Measurements from ENCODE around the gene OR52N5. TPM values are rescaled to one million over a fixed set of nuclear protein-coding genes. Genes with fewer than 3 reads are reported as not detected.

OR52N5 gene
- total and polyA plus RNA-seq, 2 experiments from 2014 or later, result not detected

DNA sequence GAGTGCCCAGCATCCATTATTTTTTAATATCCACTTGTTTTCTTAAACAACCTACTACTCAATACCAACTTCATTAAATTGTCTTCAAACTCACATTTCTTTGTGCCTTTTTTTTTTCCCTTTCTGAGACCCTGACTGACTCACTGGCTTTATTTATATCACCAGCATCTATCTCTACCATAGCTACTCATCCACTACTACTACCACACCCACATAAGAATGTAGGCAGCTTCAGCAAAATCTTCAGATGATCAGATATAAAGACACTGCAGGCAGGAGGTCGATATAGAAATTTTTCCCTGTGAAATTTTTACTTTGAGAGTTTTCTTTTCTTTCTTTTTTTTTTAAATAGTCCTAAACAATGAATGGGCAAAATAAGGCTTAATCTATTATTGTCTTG lies 44.7 kb downstream of the OR52N5 start:
- WGBS (ENCODE audit: low lambda C conversion rate, missing lambda C conversion rate), result 68% methylated on average over 1 of the region's 1 CpG
- no peaks in the 10 kb centered on the region for H3K36me3 ChIP-seq (replicated peaks; ENCODE audit: insufficient read depth, low read depth)
- H4K20me1 ChIP-seq (ENCODE audit: insufficient read depth, poor library complexity, severe bottlenecking), result no peaks in the 10 kb centered on the region
- no peak overlapping the region for H3K4me3 ChIP-seq
- H3K27me3 ChIP-seq, result no peaks in the 10 kb centered on the region
- no peak overlapping the region for H2AFZ ChIP-seq
- H3K4me1 ChIP-seq (ENCODE audit: insufficient read depth), result no peaks in the 10 kb centered on the region
- no peak overlapping the region for H3K4me2 ChIP-seq
- H3K79me2 ChIP-seq, result no peaks in the 10 kb centered on the region
- H3K9me2 ChIP-seq (replicated peaks; ENCODE audit: insufficient read depth), result no peaks in the 10 kb centered on the region
- DNase-seq (ENCODE audit: low spot score), result no peak
- H3K9me3 ChIP-seq (ENCODE audit: low read depth), result no peaks in the 10 kb centered on the region
- H3K27ac ChIP-seq, result no peak overlapping the region
- TF ChIP-seq, protein P1, sequence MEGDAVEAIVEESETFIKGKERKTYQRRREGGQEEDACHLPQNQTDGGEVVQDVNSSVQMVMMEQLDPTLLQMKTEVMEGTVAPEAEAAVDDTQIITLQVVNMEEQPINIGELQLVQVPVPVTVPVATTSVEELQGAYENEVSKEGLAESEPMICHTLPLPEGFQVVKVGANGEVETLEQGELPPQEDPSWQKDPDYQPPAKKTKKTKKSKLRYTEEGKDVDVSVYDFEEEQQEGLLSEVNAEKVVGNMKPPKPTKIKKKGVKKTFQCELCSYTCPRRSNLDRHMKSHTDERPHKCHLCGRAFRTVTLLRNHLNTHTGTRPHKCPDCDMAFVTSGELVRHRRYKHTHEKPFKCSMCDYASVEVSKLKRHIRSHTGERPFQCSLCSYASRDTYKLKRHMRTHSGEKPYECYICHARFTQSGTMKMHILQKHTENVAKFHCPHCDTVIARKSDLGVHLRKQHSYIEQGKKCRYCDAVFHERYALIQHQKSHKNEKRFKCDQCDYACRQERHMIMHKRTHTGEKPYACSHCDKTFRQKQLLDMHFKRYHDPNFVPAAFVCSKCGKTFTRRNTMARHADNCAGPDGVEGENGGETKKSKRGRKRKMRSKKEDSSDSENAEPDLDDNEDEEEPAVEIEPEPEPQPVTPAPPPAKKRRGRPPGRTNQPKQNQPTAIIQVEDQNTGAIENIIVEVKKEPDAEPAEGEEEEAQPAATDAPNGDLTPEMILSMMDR (IDR thresholded peaks at IDR 0.05; ENCODE audit: poor library complexity), result no peak
- TF ChIP-seq EZH2phosphoT487 (IDR thresholded peaks at IDR 0.05; ENCODE audit: low read depth, severe bottlenecking, unreplicated experiment), result no peak

DNA sequence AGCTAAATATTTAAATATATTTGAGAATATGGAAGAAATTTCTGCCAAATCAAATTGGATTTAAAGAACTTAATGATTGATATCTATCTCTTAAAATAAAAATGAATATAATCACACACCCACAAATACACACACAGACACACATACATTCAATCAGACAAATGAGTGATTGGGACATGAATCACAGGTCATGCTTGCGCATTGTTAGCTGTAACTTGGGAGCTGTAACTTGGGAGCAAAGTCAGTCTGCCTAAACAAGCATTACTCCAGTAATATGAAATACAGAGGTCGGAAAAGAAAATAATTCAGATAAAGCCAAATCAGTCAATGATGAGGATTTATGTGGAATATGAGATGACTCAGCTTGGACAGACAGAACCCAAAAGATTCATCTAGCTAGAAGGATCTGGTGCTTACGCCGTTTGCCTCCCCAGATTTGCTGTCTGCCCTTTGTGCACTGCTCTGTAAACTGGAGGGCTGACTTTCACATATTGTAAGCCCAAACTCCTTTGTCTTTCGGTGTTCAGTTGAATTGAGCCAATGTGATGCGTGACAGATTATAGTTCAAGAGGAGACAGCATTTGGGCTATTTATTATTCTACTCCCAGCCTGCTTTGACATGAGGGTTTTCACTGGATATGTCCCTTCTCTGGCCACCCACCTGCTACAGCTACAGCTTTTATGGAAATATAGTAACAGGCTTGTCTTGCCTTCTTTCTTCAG lies 45.3 kb downstream of the OR52N5 start:
- TF ChIP-seq EZH2phosphoT487 (IDR thresholded peaks at IDR 0.05; ENCODE audit: low read depth, severe bottlenecking, unreplicated experiment), result no peak
- TF ChIP-seq, protein P1 (IDR thresholded peaks at IDR 0.05; ENCODE audit: poor library complexity), result no peak
- no peak for TF ChIP-seq EZH2 (IDR thresholded peaks at IDR 0.05; ENCODE audit: borderline replicate concordance)
- Histone ChIP-seq H3K79me2 (no peaks in the 10 kb centered on the region), H3K27ac (no peak overlapping the region), H3K9me2 (replicated peaks; ENCODE audit: insufficient read depth) (no peaks in the 10 kb centered on the region), H3K9me3 (ENCODE audit: low read depth) (no peaks in the 10 kb centered on the region), H2AFZ (no peak overlapping the region), H3K27me3 (no peaks in the 10 kb centered on the region), H3K4me2 (no peak overlapping the region), H4K20me1 (ENCODE audit: insufficient read depth, poor library complexity, severe bottlenecking) (no peaks in the 10 kb centered on the region), H3K4me1 (ENCODE audit: insufficient read depth) (no peaks in the 10 kb centered on the region), H3K4me3 (no peak overlapping the region), H3K36me3 (replicated peaks; ENCODE audit: insufficient read depth, low read depth) (no peaks in the 10 kb centered on the region)
- DNase-seq (ENCODE audit: low spot score), result no peak
- WGBS (ENCODE audit: low lambda C conversion rate, missing lambda C conversion rate), result 89% methylated on average over 6 of the region's 6 CpGs

DNA sequence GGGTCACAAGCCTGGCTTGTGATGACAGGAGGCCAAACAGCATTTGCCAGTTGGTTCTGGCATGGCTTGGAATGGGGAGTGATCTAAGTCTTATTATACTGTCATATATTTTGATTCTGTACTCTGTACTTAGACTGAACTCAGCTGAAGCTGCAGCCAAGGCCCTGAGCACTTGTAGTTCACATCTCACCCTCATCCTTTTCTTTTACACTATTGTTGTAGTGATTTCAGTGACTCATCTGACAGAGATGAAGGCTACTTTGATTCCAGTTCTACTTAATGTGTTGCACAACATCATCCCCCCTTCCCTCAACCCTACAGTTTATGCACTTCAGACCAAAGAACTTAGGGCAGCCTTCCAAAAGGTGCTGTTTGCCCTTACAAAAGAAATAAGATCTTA lies 46.1 kb downstream of the OR52N5 start:
- TF ChIP-seq EZH2 (IDR thresholded peaks at IDR 0.05; ENCODE audit: borderline replicate concordance), result no peak
- no peak for TF ChIP-seq EZH2phosphoT487 (IDR thresholded peaks at IDR 0.05; ENCODE audit: low read depth, severe bottlenecking, unreplicated experiment)
- TF ChIP-seq, protein P1 (IDR thresholded peaks at IDR 0.05; ENCODE audit: poor library complexity), result no peak
- H2AFZ ChIP-seq, result no peak overlapping the region
- no peaks in the 10 kb centered on the region for H3K36me3 ChIP-seq (replicated peaks; ENCODE audit: insufficient read depth, low read depth)
- H3K4me3 ChIP-seq, result no peak overlapping the region
- no peaks in the 10 kb centered on the region for H3K79me2 ChIP-seq
- no peak for DNase-seq (ENCODE audit: low spot score)
- H3K4me1 ChIP-seq (ENCODE audit: insufficient read depth), result no peaks in the 10 kb centered on the region
- no peaks in the 10 kb centered on the region for H3K27me3 ChIP-seq
- H3K27ac ChIP-seq, result no peak overlapping the region
- no peaks in the 10 kb centered on the region for H3K9me3 ChIP-seq (ENCODE audit: low read depth)
- no peaks in the 10 kb centered on the region for H3K9me2 ChIP-seq (replicated peaks; ENCODE audit: insufficient read depth)
- no peak overlapping the region for H3K4me2 ChIP-seq
- no peaks in the 10 kb centered on the region for H4K20me1 ChIP-seq (ENCODE audit: insufficient read depth, poor library complexity, severe bottlenecking)
